Fibroblast of skin of left quadriceps (primary cell): ENCODE measurements around the gene TAF1B.
"Not testable (repeated sequence)": the region's sequence is repeated elsewhere in the genome, so short reads cannot be mapped to it uniquely, and the experiment has no call there.

Experiments used
- DNase-seq, 2 experiments: peaks; one replicate each; pipeline ENCODE4 v3.0.0-alpha.2; 2013; ENCODE audit warnings: low read depth in 2 of 2

Gene TAF1B

GRCh38 chr2:9884436-9884835 is 41.2 kb downstream of the TAF1B start:
- DNase-seq, result no peak

GRCh38 chr2:9885036-9885684 is 41.9 kb downstream of the TAF1B start:
- no peak for DNase-seq

DNA sequence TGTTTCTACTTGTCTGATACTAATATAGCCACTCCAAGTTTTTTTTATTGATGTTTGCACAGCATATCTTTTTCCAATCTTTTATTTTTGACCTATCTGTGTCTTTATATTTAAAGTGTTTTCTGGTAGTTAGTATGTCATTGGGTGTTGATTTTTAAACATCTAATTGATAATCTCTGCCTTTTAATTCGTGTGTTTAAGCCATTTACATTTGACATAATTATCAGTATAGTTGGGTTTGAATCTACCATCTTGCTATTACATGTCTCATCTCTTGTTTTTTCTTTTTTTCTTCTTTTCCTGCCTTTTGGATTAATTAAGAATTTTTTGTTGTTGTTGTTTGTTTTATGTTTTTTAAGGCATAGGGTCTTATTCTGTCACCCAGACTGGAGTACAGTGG is 44.2 kb downstream of the TAF1B start:
- no peak for DNase-seq

GRCh38 chr2:9889812-9890261 is 46.6 kb downstream of the TAF1B start:
- DNase-seq, result no peak

DNA sequence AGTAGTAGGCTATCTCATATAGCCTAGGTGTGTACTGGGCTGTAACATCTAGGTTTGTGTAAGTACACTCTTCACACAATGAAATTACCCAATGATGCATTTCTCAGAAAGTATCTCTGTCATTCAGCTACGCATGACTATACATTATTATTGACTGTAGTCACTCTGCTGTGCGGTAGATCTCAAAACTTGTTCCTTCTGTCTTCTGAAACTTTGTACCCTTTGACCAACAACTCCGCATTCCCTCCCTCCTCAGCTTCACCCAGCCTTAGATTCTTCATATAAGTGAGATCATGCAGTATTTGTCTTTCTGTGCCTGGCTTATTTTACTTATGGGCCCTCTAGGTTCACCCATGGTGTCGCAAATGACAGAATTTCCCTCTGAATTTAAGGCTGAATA is 49.0 kb downstream of the TAF1B start:
- no peak for DNase-seq

DNA sequence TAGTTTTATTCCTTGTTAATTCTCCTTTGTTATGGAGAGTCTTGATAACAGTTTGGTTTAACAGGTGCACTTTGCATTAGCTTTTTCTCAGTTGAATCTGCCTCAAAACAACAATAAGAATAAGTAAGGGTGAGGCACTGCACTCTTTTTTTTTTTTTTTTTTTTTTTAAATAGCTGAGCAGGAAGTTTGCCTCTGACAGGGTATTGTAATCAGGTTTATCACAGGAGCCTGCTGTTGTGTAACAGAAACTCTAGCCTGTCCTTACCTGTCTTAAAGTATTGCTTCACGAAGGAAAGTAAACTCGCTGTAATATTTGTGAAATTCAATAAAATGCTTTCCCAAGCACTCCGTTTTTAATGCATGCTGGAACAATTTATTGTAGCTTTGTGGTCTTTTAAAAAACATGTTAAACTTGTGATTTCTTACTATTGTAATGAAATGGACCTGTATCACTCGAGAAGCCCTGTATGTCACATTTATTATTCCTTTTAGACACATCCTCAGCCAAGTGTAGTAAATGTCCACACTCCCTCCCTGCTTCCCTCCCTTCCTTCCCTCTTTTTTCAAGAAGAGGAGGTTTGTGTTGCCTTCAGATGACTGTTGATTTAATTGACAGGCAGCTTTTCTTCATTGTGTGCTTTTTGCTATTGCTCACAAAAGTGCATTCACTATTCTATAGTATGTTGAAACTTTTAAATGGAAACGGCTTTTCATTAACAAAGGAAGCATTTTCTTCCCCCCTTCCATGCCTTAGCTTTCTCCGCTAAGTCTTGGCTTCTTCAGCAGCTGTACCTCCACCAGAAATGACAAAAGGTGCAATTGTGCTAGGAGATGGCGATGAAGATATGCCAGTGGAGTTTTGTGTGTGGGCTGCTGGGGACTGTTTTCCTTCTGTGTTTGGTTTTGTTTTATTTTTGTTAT is 52.7 kb downstream of the TAF1B start:
- no peak for DNase-seq

DNA sequence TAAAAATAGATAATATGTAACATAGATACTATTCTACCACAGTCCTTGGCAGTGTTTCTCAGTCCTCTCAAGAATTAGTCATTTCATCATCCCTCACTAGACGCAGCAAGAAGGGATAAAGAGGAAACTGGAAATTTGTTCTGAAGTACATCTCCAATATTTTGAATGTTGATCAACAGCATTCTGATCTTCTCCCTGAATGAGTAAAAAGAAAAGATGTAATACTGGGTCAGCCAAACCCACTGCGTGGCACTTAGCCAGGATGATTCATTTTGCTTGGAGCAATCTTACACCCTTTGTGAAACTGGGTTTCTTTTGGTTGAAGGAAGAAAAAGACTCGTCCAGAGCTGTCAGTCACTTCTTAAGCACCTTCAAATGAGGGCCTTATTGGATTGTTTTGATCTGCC is 54.1 kb downstream of the TAF1B start:
- peak; percentile 95 for DNase-seq

GRCh38 chr2:9897846-9898245 is 54.6 kb downstream of the TAF1B start:
- DNase-seq, result peak in 1 of 2 experiments; percentile 15

DNA sequence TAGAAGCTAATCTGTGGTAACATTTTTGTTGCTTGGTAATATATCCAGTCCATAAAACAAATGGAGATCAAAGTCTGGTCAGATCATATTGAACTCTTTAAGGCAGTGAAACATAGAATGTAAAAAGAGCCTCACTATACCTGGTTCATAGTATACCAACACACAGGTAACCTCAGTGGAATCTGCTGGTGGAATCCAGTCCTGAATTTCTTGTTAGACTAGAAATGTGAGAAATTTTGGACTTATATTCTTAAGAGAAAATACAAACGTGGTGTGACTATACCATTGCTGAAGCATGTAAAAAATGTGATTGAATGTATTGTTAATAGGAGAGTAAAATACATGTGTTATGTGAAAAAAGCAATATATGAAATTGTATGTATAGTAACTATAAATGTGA is 62.1 kb downstream of the TAF1B start:
- DNase-seq, result no peak

DNA sequence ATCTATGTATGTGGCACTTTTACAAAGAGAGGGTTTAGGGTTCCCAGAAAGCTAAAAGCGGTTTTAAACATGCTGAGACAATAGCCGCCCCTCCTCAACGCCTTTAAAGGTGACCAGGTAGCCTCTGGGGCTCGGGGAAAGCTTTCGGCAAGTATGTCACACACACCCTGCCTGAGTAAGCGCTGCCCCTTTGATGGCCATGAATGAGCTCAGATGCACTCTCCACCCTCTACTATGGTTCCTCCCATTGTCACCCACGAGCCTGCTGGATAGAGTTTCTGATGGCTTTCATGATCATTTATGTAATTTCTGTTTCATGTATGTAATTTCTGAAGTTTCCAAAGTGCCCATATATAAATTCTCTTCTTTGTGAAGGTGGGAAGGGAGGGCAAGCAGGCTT is 64.1 kb downstream of the TAF1B start:
- no peak for DNase-seq

DNA sequence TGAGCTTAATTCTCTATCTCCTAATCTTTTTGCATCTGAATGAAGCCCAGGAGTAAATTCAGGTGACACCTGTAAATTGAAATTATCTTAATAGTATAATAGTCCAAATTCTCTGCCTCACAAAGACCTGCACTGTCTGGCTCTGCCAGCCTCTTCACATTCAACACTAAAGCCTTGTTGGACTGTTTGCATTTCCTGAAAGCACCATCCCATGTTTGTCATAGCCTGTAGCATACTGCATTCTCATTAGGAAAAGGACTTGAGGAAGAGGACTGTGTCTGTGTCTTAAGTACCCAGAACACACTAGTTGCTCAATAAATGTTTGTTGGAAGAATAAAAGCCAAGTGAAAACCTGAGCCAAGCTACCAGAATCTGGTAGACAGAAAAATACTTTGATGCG is 65.4 kb downstream of the TAF1B start:
- DNase-seq, result no peak

- DNase-seq, result no peak
These were observed 65.8 kb downstream of the TAF1B start for GRCh38 chr2:9909106-9909505.

DNA sequence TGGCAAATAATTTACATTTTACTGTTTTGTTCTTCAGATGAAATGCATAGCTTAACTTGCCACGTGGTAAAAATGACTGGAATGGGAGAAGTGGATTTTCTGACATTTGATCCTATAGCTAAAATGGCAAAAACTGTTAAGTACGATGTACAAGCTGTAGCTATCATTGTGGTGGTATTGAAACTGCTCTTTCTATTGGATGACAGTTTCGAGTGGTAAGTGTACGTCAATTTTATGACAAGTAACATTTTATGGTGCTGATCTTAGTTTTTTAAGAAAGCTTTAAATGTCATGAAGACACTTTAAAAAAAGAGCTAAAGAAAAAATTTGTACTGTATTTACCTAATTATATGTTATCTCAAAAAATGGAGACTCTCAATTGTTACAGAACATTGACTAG is 67.4 kb downstream of the TAF1B start:
- no peak for DNase-seq

DNA sequence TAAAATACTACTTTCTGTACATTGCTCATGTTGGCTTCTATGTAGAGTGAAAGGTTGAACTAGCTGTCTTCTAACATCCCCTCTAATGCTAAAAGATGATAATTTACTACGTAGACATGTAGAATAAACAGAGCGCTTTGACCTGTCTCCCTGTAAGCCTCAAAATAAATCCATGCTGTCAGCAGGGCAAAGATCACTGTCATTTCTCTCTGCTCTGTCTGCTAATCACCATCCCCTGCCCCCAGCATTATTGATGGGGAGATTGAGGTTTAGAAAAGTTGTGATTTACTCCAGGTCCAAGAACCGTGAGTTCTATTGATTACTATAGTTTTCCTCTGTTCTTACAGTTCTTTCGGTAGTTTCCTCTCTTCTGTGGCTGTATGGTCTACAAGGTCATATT is 69.2 kb downstream of the TAF1B start:
- DNase-seq, result no peak

DNA sequence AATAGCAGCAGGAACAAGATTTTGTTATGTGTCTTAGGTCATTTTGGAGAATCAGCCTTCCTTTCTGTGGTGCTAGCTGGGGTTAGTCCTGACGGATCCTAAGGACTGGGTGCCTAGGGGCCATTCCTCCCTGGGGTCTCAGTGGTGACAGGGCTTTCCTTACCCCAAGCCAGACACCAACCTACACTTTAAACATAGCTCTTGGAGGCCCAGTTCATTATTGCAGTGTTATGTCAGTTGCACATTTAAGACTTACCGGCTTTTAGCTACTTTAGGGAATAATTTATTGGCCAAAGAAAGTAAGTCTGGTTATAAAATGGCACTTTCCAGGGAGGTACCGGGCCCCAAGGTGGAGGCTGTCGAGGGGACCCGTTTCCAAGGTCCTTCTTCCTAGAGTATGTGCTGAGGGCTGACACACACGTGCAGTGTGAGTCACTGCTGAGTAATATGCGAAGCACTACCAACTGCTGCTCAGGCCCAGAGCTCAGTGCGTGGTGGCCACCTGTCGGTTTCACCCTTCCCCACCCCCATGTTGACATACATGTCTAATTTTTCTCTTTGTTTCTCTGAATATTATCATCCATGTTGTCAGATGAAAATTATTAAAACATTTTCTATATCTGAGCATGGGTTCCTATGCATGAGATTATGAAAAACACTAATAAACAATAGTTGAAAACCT is 71.3 kb downstream of the TAF1B start:
- DNase-seq, result peak; percentile 26 to 31

DNA sequence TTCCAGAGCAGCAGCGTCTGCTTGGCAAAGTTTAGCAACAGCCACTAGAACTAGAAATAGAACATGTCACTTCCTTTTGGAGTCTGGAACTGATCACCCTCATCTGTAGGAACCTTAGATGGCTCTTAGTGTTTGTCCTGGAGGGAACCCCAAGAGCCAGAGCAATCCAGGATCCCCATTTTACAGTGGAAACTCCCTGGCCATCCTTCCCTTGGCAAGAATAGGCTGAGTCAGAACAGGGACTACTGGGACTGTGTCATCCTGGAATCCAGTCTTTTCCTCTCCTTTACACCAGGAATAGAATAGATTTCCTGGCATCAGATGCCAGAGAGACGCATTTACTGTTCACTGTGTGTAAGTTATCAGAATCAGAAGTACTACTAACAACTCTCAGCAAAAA is 75.0 kb downstream of the TAF1B start:
- DNase-seq, result no peak

- DNase-seq, result no peak
These were observed 76.2 kb downstream of the TAF1B start for GRCh38 chr2:9919512-9919911.

GRCh38 chr2:9927020-9927419 is 83.7 kb downstream of the TAF1B start:
- not testable (repeated sequence) for DNase-seq

DNA sequence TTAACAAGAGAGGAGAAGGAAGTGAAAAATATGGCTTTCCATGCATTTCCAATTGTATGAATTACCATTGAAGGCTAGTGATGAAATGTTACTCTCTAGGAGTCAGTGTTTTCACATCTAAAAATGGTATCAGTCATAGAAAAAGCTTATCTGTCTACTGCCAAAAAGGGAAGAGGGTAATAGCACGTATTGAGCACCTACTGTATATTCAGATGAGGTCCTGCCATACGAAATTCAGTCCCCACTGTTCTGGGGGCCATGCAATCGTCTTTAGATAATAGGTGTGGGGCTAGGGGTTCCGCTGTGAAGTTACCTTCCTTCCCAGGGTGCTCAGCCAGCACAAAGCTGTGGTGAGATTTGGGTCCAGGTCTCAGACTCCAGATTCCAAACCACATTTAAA is 94.0 kb downstream of the TAF1B start:
- DNase-seq, result no peak

DNA sequence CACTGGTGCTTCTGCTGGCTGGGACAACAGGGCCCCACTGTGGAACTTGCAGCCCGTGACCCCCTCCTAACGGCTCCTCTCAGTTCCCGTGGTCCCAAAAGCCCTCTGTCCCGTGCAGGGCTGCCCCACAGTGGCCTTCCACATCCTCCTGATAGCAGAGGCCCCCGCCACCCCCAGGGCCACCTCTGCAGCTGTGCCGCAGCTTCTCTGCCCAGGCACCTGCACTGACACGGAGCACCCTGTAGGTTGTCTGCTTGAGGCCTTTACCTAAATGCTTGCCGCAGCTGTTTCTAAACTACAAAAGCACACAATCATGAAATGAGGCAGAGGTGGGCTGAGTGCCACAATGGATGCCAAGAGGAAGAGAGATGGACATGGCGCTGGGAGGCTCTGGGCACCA is 94.7 kb downstream of the TAF1B start:
- DNase-seq, result no peak

GRCh38 chr2:9939587-9940485 is 96.6 kb downstream of the TAF1B start:
- DNase-seq, result no peak
